Pancreas (tissue), 10 donors: Measurements from ENCODE around the gene IL17B. TPM values are rescaled to one million over a fixed set of nuclear protein-coding genes. Genes with fewer than 3 reads are reported as not detected.

Source experiments
- ATAC-seq, 4 donors: fragments of 200-7000 bp; cut with Tn5 transposase; one replicate each; pipeline versions ENCODE4 v1.8.0 to v1.9.1; 2020; ENCODE audit warnings: mild to moderate bottlenecking in 4 of 4, moderate library complexity in 4 of 4
- DNase-seq, 6 donors: peaks; one replicate each; pipeline ENCODE4 v3.0.0-alpha.2; 2020
- FAIRE-seq: peaks from 2 replicates; lab custom pipeline; 2012; peaks lifted over from hg19 to GRCh38; lab: Jason Lieb, UNC
- H3K27ac ChIP-seq, 4 donors: fragments of 200-600 bp; sonication (generic); 1 replicate in 3 of 4; 2 replicates in 1 of 4; pipeline versions ENCODE4 v1.5.0 to v1.8.0; 2020
- H3K27me3 ChIP-seq, 4 donors: fragments of 200-600 bp; one replicate each; pipeline ENCODE4 v1.8.0; 2021
- H3K36me3 ChIP-seq, 3 donors: fragments of 200-600 bp; sonication (generic) in 1 of 3; one replicate each; pipeline versions ENCODE4 v1.5.0 to v1.8.0; 2020 to 2021
- H3K4me1 ChIP-seq, 3 donors: fragments of 200-600 bp; one replicate each; pipeline ENCODE4 v1.8.0; 2021
- H3K4me3 ChIP-seq, 4 donors: fragments of 200-600 bp; sonication (generic) in 2 of 4; one replicate each; pipeline versions ENCODE4 v1.5.0 to v1.8.0; 2020 to 2021
- H3K9me3 ChIP-seq, 4 donors: fragments of 200-600 bp; one replicate each; pipeline ENCODE4 v1.8.0; 2021
- WGBS, 2 donors: extraction: QIAGEN DNeasy Blood & Tissue Kit; methylation state at CpG; one replicate each; pipeline ENCODE4 v1.1.7; 2013; 5-methylcytosine and 5-hydroxymethylcytosine counted together
- intact Hi-C, 3 donors: fragments of 100-400 bp; cut with DNase I; formaldehyde crosslinking; loops; one replicate each; pipeline versions ENCODE4 v1.11.1 to v1.14.2; 2022
- polyA plus RNA-seq, 2 donors: library from polyadenylated mRNA; stranded (reverse); fragments of 200-250 nt; gene quantifications; one replicate each; pipeline ENCODE4 v1.2.3, GENCODE V29; 2013
- total RNA-seq, 6 donors: library from RNA; stranded (reverse); fragmentation: NEBNext Ultra II Directional in 4 of 6; extraction: Animal tissue kit (Norgen Biotek cat#: 25700) in 4 of 6; gene quantifications; one replicate each; pipeline versions ENCODE4 v1.2.1 to v1.2.4, GENCODE V29; 2021 to 2023
- TF ChIP-seq, protein P1 (sequence below), 4 donors: fragments of 200-600 bp; sonication (generic) in 3 of 4; IDR thresholded peaks; one replicate each; pipeline versions ENCODE4 v1.5.0 to v1.8.0; 2021; ENCODE audit warnings: antibody characterized with exemption in 4 of 4
- donor health status: healthy with polysubstance abuse.
- donor health status: DM: no; HTN: no; CAD: no; lungs with moderate emphysema.
- donor health status: DM: no; HTN: no; CAD: no.
- donor health status: control.
- donor health status: control.
- donor health status: Bipolar disorder and iron deficiency.
- donor health status: DM: yes; HTN: yes; CAD: no.
- donor health status: DM: no; HTN: no; CAD: no.
- donor health status: DM: no; HTN: no; CAD: no.
- donor health status: DM: yes; HTN: yes; CAD: no.

IL17B gene
- total and polyA plus RNA-seq, 8 donors = not detected

GRCh38 chr5:149424371-149425315 lies 45.6 kb upstream of the IL17B start:
- DNase-seq = no peak
- H3K4me3 ChIP-seq = no peak overlapping the region
- FAIRE-seq = no peak
- no peaks in the 10 kb centered on the region for H3K27me3 ChIP-seq
- no peak for ATAC-seq
- TF ChIP-seq, protein P1, sequence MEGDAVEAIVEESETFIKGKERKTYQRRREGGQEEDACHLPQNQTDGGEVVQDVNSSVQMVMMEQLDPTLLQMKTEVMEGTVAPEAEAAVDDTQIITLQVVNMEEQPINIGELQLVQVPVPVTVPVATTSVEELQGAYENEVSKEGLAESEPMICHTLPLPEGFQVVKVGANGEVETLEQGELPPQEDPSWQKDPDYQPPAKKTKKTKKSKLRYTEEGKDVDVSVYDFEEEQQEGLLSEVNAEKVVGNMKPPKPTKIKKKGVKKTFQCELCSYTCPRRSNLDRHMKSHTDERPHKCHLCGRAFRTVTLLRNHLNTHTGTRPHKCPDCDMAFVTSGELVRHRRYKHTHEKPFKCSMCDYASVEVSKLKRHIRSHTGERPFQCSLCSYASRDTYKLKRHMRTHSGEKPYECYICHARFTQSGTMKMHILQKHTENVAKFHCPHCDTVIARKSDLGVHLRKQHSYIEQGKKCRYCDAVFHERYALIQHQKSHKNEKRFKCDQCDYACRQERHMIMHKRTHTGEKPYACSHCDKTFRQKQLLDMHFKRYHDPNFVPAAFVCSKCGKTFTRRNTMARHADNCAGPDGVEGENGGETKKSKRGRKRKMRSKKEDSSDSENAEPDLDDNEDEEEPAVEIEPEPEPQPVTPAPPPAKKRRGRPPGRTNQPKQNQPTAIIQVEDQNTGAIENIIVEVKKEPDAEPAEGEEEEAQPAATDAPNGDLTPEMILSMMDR (IDR thresholded peaks at IDR 0.05) = no peak
- H3K9me3 ChIP-seq = no peaks in the 10 kb centered on the region
- 76 to 77% methylated on average over 10 of the region's 10 CpGs for WGBS, 2 donors
- no peaks in the 10 kb centered on the region for H3K4me1 ChIP-seq
- H3K36me3 ChIP-seq = no peaks in the 10 kb centered on the region
- intact Hi-C loops = loop anchor here in 1 of 3 donors (5.0 kb wide), 1 partner anchor 42 kb away; no protein-coding TSS in a partner anchor
- no peak overlapping the region for H3K27ac ChIP-seq

DNA sequence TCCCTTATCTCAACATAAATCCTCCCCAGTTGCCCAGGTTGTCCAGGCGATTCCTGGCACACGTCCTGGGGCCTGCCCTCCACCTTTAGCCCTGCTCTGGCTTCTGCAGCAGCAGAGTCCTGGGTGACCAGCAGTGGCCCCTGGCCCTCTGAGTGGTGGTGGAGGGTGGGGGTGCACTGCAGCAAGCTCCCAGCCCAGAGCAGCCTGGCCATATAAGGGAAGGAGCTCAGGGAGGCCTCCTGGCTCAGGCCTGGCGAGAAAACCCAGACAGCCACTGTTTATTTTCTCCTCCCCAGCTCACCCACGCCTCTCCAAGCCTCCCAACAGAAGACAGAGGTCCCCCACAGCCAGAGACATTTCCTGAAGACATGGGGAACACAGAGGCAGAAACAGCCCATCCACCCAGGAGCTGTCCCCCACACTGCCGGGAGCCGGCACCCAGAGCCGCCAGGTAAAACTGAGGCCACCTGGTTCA lies 44.7 kb upstream of the IL17B start:
- no peak overlapping the region for H3K27ac ChIP-seq
- H3K4me3 ChIP-seq = no peak overlapping the region
- H3K36me3 ChIP-seq = no peaks in the 10 kb centered on the region
- TF ChIP-seq, protein P1 (IDR thresholded peaks at IDR 0.05) = no peak
- H3K27me3 ChIP-seq = no peaks in the 10 kb centered on the region
- intact Hi-C loops = no loop called here
- ATAC-seq (peak in 2 of 4 donors; percentile 26 to 28), FAIRE-seq (no peak), DNase-seq (no peak)
- no peaks in the 10 kb centered on the region for H3K9me3 ChIP-seq
- 84% methylated on average over 7 of the region's 7 CpGs for WGBS, 2 donors
- H3K4me1 ChIP-seq = no peaks in the 10 kb centered on the region

GRCh38 chr5:149423049-149423793 lies 44.1 kb upstream of the IL17B start:
- Histone ChIP-seq H3K27me3 (no peaks in the 10 kb centered on the region), H3K9me3 (no peaks in the 10 kb centered on the region), H3K4me1 (no peaks in the 10 kb centered on the region), H3K27ac (peak overlapping the region in 1 of 4 donors; percentile 6), H3K4me3 (no peak overlapping the region), H3K36me3 (no peaks in the 10 kb centered on the region)
- DNase-seq (no peak), FAIRE-seq (no peak), ATAC-seq (no peak)
- TF ChIP-seq, protein P1 (IDR thresholded peaks at IDR 0.05) = no peak
- 62 to 69% methylated on average over 9 of the region's 9 CpGs for WGBS, 2 donors
- intact Hi-C loops = no loop called here

DNA sequence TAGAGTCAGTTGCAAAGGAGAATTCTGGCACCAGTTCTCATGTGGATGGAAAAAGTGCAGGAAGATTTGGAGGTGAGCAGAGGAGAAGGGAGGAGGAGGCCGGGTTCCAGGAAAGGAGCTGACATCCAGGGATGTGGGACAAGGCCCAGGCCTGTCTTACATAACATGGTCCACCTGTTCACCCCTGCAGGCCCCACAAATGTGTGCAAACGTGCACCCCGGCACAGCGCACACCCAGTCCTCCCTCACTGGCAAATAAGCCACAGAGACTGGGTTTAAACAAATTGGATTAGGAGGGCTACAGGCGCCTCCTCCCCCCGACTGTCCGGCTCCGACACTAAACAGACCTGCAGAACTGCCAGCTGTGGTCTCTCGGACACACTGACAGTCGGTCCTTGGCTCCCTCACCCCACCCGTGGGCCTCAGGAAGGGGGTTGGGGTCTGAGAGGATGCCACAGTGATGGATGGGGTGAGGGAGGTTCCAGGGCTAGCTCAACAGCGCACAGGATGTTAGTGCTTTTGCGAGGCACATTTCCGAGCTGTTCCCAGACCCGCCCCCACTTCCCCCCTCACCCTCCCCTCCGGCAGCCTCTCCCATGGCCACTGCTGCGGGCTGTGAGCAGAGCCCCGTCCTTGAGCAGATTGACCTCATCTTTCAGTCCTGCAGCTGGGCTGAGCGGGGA lies 43.4 kb upstream of the IL17B start:
- peak in 3 of 4 donors; percentile 43 to 70 (median 50) for ATAC-seq
- Histone ChIP-seq H3K36me3 (no peaks in the 10 kb centered on the region), H3K27ac (no peak overlapping the region), H3K27me3 (no peaks in the 10 kb centered on the region), H3K4me1 (no peaks in the 10 kb centered on the region), H3K9me3 (no peaks in the 10 kb centered on the region), H3K4me3 (no peak overlapping the region)
- FAIRE-seq = no peak
- TF ChIP-seq, protein P1 (IDR thresholded peaks at IDR 0.05) = no peak
- DNase-seq = peak in 2 of 6 donors; percentile 11 to 30
- 51 to 56% methylated on average over 19 of the region's 19 CpGs for WGBS, 2 donors
- intact Hi-C loops = no loop called here
